ENCODE data around the gene SULT4A1. TPM values are rescaled to one million over a fixed set of nuclear protein-coding genes. Genes with fewer than 3 reads are reported as not detected.

Gene SULT4A1
- total RNA-seq, 4 donors from 2014 or later = not detected

DNA sequence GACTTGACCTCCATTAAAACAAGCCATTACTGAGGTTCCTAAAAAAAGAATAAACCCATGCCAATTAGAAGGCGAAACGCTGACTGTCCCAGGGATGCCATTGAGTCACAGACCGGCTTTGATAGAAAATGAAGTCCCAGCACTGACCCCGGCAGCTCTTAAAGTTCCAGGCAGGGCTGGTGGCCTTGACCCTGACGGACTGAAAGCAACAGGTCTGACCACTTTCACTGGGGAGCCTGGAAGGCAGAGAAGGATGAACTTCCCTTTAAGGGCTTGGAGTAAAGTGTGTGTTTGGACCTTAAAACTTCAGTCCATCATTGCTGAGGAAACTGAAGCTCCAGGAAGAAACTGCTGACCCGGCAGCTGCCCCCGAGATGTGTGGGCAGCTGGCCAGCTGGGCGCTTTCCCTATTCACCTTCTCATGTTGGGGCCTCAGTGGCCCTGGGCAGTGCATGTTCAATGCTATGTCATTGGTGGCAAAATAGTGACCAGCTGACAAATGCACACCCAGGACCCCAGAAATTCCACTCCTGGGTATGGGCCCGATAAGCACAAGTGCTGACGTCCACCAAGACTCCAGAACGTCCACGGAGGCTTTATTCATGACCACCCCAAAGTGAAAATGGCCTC, 31.3 kb downstream of the SULT4A1 start:
- Histone ChIP-seq H3K27ac (peak overlapping the region in 1 of 4 donors; percentile 79), H3K9me3 (no peaks in the 10 kb centered on the region), H3K4me1 (peaks cover 3 to 40% (median 7%) of the 10 kb centered on the region in 3 donors), H3K36me3 (no peaks in the 10 kb centered on the region), H3K27me3 (peaks cover 0 to 50% (median 0%) of the 10 kb centered on the region in 4 donors), H3K4me3 (no peak overlapping the region)
- intact Hi-C loops (cut with DNase I) = no loop called here
- DNase-seq = no peak
- WGBS, 2 donors = 57 to 64% methylated on average over 5 to 7 of the region's 12 CpGs
- TF ChIP-seq, protein P1, sequence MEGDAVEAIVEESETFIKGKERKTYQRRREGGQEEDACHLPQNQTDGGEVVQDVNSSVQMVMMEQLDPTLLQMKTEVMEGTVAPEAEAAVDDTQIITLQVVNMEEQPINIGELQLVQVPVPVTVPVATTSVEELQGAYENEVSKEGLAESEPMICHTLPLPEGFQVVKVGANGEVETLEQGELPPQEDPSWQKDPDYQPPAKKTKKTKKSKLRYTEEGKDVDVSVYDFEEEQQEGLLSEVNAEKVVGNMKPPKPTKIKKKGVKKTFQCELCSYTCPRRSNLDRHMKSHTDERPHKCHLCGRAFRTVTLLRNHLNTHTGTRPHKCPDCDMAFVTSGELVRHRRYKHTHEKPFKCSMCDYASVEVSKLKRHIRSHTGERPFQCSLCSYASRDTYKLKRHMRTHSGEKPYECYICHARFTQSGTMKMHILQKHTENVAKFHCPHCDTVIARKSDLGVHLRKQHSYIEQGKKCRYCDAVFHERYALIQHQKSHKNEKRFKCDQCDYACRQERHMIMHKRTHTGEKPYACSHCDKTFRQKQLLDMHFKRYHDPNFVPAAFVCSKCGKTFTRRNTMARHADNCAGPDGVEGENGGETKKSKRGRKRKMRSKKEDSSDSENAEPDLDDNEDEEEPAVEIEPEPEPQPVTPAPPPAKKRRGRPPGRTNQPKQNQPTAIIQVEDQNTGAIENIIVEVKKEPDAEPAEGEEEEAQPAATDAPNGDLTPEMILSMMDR (IDR thresholded peaks at IDR 0.05) = no peak
- no peak for TF ChIP-seq POLR2A (IDR thresholded peaks at IDR 0.05)

DNA sequence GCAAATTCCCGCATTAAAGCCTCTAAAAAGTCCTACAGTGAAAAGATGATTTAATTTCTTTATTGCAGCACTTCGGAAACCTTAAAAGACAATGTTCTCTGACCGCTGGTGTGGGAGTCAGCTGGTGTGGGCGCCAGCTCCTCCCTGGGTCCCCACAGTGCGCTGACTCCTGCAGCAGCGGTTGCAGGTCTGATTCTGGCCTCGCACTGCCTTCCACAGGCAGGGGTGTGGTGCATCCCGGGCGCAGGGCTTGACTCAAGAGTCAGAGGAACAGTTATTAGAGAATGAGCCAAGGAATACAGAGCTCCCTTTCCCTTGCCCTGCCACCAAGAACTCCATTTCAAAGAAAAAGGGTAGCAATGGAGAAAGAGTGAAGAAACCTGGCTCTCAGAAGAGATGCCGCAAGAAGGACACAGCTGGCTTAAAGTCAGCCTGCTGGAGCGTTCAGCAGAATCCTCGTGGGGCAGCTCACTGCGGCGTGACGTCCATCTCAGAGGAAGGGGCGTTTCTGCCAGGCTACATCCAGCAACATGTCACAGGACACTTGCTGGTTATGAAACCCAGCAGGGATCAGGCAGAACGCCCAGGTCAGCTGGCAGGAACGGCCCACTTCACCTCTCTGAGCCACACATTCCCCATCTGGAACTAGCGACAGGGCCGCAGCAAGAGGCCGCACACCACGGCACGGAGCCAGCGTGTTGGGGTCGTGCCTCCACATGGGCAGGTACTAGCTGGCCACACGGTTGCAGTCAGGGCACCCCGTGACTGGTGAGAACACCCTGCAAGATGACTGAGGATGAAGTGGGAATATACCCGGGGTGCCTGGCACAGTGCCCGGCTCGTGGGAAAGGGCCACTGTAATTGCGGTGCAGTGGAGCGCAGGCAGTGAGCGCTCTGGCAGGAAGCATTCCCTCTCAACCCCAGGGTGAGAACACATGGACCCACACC, 32.1 kb downstream of the SULT4A1 start:
- intact Hi-C loops (cut with DNase I) = no loop called here
- peaks cover 3 to 40% (median 10%) of the 10 kb centered on the region in 3 donors for H3K4me1 ChIP-seq
- no peaks in the 10 kb centered on the region for H3K9me3 ChIP-seq
- H3K27me3 ChIP-seq = peaks cover 0 to 45% (median 0%) of the 10 kb centered on the region in 4 donors
- no peaks in the 10 kb centered on the region for H3K36me3 ChIP-seq
- TF ChIP-seq, protein P1 (IDR thresholded peaks at IDR 0.05) = no peak
- no peak for TF ChIP-seq POLR2A (IDR thresholded peaks at IDR 0.05)
- H3K27ac ChIP-seq = peak overlapping the region in 3 of 4 donors; percentile 53 to 79 (median 74)
- no peak for DNase-seq
- H3K4me3 ChIP-seq = no peak overlapping the region
- 46 to 62% methylated on average over 12 to 19 of the region's 33 CpGs for WGBS, 2 donors

GRCh38 chr22:43828998-43829782, 33.1 kb downstream of the SULT4A1 start:
- 25 to 50% methylated on average over 3 to 12 of the region's 20 CpGs for WGBS, 2 donors
- peaks cover 0 to 50% (median 0%) of the 10 kb centered on the region in 4 donors for H3K27me3 ChIP-seq
- H3K4me1 ChIP-seq = peaks cover 3 to 40% (median 10%) of the 10 kb centered on the region in 3 donors
- H3K4me3 ChIP-seq = no peak overlapping the region
- peak overlapping the region in 3 of 4 donors; percentile 53 to 79 (median 74) for H3K27ac ChIP-seq
- DNase-seq = no peak
- intact Hi-C loops (cut with DNase I) = no loop called here
- H3K36me3 ChIP-seq = no peaks in the 10 kb centered on the region
- H3K9me3 ChIP-seq = no peaks in the 10 kb centered on the region
- no peak for TF ChIP-seq POLR2A (IDR thresholded peaks at IDR 0.05)
- TF ChIP-seq, protein P1 (IDR thresholded peaks at IDR 0.05) = peak in 1 of 6 experiments; percentile 7

DNA sequence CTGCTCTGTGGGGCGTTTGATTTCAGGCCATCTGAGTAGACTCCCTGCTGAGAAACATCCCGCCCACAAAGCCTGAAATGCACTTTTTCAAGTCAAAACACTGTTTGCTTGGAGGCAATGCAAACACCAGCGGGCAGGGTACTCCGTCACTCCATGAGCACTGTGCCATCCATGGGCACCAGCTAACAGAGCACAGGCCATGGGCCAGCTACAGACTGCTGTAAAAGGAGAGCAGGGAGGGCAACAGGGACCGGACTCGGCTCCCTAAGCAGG, 33.7 kb downstream of the SULT4A1 start:
- H3K9me3 ChIP-seq = no peaks in the 10 kb centered on the region
- H3K4me3 ChIP-seq = no peak overlapping the region
- H3K27ac ChIP-seq = peak overlapping the region in 3 of 4 donors; percentile 23 to 79 (median 74)
- peaks cover 0 to 50% (median 0%) of the 10 kb centered on the region in 4 donors for H3K27me3 ChIP-seq
- intact Hi-C loops (cut with DNase I) = no loop called here
- WGBS, 2 donors = 65 to 69% methylated on average over 4 to 5 of the region's 6 CpGs
- no peak for TF ChIP-seq POLR2A (IDR thresholded peaks at IDR 0.05)
- TF ChIP-seq, protein P1 (IDR thresholded peaks at IDR 0.05) = no peak
- DNase-seq = no peak
- H3K4me1 ChIP-seq = peaks cover 3 to 40% (median 10%) of the 10 kb centered on the region in 3 donors
- H3K36me3 ChIP-seq = no peaks in the 10 kb centered on the region

Data from esophagus squamous epithelium (tissue), 5 donors.